Ovary (tissue), 3 donors: ENCODE measurements around the gene GMPR.

Source experiments
- CTCF ChIP-seq, 3 donors: fragments of 450-650 bp in 2 of 3; fragments of 200-600 bp in 1 of 3; IDR thresholded peaks; one replicate each; pipeline versions ENCODE4 v1.5.1 to v1.8.0; 2016 to 2022; ENCODE audit warnings: antibody characterized with exemption in 3 of 3, mild to moderate bottlenecking in 1 of 3
- POLR2A ChIP-seq: fragments of 450-650 bp; IDR thresholded peaks from one replicate; pipeline ENCODE4 v1.6.1; 2017; ENCODE audit warnings: antibody characterized with exemption, mild to moderate bottlenecking, moderate library complexity
- donor health status: DM: no; HTN: no; CAD: no.

- TF ChIP-seq CTCF (IDR thresholded peaks at IDR 0.05) (no peak), POLR2A (no peak)
Observed at GRCh38 chr6:16339265-16339587, 100.8 kb downstream of the GMPR start.
